IPS-NIHi11 (cell line): ENCODE data around the gene GPR137C.
A peak's percentile ranks its signal among the peaks of the same experiment; 100 is the strongest.

Experiments used
- DNase-seq: peaks from one replicate; pipeline ENCODE4 v3.0.0; 2012; ENCODE audit warnings: mixed read lengths, low spot score

Gene GPR137C, protein sequence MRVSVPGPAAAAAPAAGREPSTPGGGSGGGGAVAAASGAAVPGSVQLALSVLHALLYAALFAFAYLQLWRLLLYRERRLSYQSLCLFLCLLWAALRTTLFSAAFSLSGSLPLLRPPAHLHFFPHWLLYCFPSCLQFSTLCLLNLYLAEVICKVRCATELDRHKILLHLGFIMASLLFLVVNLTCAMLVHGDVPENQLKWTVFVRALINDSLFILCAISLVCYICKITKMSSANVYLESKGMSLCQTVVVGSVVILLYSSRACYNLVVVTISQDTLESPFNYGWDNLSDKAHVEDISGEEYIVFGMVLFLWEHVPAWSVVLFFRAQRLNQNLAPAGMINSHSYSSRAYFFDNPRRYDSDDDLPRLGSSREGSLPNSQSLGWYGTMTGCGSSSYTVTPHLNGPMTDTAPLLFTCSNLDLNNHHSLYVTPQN

DNA sequence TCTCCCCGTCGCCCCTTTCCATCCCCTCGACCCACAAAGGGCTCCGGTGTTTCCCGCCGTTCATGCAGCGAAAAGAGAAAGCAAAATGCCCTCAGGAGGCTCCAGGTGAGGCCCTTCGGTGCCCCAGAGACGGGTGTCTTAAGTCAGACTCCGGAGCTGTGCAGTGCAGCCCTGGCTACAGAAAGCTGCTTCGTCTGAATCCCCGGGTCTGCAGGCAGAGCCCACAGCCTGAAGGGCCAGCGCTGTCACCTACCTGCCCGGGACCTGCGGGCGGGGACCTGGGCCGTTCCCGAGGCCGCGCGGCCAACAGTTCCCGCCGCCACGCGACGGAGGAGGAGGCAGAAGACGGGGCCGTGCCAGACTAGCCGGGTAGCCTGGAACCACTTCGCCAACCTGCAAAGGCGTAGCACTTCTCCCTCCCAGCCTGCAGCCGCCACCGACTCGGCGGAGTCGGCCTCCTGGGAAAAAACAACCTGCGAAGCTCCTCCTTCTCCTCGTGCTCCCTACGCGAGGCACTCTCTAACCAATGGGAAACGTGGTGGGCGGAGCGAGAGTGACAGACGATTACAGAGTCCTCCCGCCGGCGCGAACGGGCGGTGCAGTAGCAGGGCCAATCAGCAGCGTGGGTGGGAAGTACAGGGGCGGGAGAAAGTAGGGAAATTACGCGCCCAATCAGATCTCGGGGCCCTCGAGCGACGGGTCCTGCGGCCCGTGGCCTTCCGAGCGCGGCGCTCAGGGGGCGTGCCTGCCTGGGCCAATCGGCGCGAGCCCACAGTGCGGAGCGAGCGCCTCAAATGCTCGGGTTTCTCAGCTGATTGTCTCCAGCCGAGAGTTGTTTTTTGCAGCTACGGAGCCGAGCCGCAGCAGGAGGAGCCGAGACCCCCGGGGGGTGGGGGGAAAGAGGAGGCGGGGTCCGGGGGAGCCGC is at the start of gene GPR137C, which contains the start of gene TXNDC16:
GPR137C (plus strand) TSS at position 774 of the 926 bp plus-strand sequence. CDS start 312 bp downstream, outside the sequence.
TXNDC16 (minus strand) TSS at position 443 of the 926 bp plus-strand sequence. CDS start 8,948 bp downstream, outside the sequence.
- peak; percentile 97 for DNase-seq

DNA sequence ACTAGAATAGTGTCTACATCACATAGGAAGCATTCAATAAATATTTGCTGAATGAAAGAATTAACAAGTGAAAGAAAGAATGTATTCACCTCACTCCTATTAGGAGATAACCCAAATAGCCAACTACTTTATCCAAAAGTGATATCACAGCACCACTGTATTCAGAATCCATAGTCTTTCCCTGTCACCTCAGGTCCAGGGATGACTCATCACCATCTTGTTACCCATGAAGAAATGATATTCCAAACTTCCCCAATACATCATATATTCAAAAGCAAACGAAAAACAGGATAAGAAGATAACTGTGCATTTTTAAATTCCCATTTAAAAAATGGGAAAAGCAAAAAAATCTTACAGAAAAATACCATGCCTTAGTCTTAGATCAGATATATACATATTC is 39.4 kb upstream of the GPR137C start:
- no peak for DNase-seq

DNA sequence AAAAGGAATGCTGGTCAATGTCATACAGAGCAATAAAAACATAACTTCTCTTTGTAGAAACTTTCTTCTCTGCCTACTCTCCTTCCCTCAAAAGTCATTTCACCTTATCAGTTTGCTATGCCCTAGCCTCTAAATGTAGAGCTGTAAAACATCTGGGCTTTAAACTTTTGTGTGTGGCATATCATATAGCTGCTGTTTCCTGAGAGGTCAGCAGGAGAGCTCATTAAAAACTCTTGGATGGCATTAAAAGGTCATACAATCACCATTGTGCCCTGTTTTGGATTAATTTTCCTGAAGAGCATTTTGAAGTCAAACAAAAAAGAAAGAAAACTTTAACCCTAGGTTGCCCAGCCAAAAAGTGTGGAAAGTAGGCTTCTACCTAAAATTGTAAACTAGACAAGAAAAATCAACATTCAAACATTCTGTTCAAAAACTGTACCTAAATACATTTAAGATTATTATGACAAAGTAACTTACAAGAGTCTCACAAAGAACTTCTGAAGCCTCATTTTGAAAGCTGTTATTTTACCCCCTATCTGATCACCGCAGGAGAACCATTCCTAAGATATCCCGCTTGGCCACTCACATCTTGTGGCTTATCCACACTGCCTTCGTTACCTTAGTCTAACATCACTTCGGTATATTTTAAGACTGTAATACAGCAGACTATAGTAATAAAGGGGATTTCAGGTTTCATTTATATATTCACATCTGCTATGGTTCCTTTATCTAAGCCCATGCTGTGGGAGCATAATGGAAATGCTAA is 38.4 kb upstream of the GPR137C start:
- no peak for DNase-seq

DNA sequence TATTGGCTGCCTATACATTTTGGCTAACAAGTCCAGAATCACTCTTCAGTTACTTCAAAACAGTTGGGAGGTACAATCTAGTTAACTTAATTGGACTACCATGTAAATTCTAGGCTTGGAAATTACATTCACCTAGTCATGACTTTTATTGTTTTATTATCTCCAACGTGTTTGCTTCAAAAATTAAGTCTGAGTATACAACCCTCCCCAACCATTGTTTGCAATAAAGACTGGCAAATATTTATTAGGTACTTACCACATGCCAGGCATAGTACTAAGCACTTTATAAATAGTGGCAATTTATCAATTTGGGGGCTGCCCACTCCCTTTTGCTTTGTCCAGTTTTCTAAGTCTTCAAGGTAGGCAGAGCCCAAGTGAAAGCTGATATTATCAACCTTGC is 30.6 kb upstream of the GPR137C start:
- no peak for DNase-seq

DNA sequence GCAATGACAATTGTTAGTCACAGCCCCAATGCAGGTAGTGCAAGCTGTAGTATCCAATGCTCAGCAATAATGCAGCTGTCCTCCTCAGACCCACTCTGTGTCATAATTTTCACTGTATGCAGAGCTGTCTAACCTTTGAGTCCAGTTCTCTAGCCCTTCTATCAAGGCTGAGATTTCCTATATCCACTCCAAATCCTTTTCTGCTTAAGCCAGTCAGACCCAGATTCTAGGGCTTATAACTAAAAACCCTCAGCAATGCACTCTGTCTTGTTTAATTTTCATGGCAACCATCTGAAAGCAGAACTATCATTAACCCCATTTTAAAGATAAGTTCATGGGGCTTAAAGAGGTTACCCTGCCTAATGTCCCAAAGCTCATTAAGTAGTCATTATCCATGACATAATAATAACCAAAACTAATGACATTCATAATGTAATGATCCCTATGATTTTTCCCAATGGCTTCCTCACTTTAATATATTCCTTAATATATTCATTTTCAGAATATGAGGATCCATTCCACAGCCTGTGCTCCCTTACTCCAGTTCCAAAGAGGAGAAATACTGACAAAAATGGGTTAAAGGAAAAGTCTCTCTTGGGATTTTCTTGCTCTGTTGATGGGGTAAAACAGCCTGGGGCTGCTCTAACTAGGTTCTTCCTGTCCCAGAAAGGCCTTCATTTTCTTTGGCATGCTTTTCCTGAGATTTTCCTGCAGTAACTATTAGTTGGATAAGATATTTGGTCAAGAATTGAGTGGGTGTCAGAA is 29.9 kb upstream of the GPR137C start:
- no peak for DNase-seq

DNA sequence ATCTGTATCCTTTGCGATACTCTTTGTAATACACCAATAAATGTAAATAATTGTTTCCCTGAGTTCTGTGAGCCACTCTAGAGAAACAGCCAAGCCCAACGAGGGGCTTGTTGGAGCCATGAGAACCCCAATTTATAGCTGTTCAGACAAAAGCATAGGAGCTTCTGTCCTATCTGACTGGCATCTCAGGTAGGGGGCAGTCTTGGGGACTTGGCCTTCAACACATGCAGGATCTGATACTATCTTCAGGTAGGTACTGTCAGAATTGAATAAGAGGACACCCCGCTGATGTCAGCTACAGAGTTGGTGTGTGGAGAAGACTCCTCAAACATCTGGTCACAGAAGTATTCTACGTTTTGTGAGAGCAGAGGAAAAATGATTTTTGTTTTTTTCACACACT is 25.6 kb upstream of the GPR137C start:
- DNase-seq = no peak

DNA sequence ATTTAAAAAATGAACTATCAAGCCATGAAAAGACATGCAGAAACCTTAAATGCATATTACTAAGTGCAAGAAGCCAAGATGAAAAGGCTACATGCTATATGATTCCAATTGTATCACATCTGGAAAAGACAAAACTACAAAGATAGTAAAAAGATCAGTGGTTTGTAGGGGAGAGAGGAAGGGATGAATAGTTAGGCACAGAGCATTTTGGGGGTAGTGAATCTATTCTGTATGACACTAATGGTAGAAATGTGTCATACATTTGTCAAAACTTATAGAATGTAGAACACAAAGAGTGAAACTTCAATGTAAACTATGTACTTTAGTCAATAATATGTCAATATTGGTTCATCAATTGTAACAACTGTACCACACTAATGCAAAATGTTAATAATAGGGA is 21.2 kb upstream of the GPR137C start:
- no peak for DNase-seq

DNA sequence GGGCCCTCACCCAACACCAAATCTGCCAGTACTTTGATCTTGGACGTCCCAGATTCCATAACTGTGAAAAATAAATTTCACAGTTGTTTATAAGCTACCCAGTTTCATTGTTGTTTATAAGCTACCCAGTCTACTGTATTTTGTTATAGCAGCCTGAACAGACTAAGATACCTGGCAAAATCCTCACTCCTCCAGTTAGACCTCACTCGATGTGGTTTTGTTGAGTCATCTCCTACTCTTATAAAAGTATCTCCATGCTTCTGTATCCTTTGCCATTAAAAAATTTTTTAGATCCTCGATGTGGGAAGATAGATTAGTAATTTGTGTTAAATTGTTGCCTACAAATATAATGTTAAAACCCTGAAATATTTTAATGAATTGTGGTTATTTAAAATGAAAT is 16.4 kb upstream of the GPR137C start:
- no peak for DNase-seq

DNA sequence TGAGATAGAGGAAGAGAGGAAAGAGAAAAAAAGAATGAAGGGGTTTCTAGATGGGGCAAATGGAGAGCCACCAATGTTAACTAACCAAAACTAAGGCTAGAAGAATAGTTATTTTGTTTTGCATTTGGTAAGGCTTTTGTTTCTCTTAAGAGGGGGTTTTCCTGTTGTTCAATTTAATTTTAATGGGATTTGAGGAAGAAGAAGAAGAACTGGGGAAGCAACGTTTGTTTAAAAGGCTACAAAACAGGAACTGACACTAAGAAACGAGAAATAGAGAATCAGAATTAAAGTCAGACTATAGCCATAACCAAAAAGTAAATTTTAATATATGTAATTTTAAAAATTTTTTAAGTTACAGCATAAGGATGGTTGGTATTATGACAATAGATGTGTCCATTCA is 14.0 kb upstream of the GPR137C start:
- DNase-seq = no peak

DNA sequence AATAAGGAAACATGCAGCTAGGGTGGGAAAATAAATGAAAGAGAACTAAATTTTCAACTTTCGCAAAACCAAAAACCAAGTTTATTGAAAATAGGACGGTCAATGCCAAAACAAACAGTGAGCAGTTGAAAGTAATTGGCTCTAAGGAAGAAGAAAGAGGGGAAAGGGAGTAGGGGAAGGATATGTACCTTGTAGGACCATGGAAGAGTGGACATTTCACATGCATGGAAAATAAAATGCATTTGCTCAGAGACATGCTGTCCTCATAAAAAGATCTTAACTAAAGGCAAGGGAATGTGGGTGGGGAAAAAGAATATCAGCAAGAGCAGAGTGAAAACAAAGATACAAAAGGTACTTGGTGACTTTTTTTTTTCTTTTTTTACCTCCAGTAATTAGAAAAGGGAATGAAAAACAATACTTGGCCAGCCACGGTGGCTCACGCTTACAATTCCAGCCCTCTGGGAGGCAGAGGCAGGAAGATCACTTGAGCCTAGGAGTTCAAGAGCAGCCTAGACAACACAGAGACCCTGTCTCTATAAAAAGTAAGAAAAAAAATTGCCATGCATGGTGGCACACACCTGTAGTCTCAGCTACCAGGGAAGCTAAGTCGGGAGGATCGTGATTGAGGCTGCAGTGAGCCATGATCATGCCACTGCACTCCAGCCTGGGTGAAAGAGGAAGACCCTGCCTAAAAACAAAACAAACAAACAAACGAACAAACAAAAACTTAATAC is 6.9 kb upstream of the GPR137C start:
- DNase-seq = no peak

DNA sequence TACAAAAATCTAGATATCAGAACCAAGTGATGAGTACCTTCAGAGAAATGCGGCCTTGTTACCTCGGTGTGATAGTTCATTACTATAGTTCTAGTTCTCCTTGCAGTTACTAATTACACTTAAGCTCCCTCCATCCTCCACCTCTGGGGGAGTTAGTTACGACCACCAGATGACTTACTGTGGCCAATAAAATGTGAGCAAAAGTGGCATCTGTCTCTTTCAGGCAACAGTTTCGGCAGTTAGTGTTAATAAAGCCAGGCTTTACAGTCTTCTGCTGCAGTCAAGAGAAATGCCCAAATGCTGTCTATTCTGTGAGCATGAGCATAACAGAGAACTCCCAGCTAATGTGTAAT is 6.3 kb upstream of the GPR137C start:
- no peak for DNase-seq

DNA sequence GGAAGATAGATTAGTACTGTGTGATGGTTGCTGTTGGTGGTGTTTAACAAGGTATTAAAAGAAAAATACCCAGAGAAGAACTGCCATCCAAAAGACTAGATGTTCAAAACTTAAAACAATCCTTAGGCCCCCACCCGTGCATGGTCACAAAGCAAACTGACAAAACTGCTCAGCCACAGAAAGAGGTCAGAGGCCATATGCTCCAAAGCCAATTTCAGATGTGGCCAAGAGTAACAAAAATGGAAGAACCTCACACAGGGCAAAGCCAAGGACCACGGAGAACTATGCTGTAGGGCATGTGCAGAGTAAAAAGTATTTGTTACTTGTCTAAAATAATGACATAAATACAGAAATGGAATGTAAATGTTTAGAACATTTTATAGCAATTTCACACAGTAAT is 5.6 kb upstream of the GPR137C start:
- no peak for DNase-seq

DNA sequence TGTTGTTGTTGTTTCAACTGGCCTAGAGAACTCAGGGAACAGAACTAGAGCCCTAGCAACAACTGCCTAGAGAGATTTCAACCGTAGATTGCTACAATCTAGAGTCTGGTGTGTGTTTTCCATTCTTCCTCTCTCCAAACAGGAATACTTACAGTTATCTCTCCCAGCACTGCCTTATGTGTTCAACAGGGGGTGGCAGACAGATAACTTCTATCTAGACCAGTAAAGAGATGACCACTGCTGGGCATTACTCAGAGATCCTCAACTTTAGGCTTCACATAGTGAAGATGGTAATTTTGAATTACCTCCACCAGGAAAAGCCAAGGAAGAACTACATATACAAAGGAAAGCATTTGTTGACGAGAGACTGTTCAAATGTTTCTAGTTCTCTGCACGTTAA is 5.1 kb upstream of the GPR137C start:
- no peak for DNase-seq

DNA sequence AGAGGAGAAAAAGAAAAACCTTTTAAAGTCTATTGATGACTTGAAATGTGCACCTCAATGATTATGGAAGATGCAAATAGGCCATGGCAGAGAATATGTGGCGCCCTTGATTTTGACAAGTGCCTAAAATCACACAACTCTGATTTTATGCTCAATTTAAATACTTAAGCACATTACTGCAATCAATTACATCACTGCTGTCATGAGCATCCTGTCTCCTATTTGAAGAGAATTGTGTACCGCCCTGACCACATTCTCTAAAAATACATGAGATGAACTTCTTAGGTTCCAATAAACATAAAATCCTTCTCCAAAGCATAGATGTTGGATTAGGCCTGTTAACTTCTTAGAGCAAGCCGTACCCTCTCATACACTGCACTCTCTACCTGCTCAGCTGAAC is 2.0 kb upstream of the GPR137C start:
- DNase-seq = no peak

DNA sequence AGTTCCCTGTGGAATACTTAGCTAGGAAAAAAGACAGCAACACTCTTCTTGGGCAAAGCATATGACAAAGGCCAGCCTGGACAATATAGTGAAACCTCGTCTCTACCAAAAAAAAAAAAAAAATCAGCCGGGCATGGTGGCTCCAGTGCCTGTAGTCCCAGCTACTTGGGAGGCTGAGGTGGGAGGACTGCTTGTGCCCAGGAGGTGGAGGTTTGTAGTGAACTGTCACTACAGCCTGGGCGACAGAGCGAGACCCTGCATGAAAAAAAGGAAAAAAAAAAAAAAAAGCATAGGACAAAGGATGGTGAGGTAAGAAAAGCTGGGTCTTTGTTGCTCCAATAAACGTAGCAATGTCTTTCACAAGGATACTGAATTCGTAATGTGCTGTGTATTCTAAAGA is 1.4 kb upstream of the GPR137C start:
- DNase-seq = no peak

DNA sequence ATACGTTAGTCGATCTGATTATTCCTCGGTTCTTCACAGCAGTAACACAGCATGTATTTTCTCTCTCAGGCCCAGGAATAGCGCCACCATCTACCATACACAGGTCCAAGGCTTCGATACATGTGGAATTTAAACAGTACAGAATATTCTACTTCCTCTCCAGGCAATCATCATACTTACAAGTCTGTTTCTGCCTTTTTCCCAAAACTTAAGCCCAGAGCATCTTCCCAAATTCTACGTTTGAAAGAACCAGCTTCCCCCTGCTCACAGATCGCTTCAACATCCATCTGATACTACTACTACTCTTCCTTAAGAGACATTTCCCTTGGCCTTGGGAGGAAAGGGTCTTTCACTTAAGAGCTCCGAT is 957 bp upstream of the GPR137C start:
- no peak for DNase-seq

DNA sequence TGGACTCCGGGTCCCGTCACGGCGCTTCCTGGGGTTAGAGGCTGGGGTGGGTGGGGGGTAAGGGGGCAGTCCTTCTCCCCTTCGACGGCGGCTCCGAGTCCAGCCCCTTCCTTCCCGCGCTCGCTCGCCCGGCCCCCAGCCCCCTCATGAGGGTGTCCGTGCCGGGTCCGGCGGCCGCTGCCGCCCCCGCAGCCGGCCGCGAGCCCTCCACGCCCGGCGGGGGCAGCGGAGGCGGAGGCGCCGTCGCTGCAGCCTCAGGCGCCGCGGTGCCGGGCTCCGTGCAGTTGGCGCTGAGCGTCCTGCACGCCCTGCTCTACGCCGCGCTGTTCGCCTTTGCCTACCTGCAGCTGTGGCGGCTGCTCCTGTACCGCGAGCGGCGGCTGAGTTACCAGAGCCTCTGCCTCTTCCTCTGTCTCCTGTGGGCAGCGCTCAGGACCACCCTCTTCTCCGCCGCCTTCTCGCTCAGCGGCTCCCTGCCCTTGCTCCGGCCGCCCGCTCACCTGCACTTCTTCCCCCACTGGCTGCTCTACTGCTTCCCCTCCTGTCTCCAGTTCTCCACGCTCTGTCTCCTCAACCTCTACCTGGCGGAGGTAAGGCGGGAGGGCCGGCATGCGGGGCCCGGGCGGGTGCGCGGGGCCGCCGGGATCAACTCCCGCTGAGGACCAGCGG is 500 bp downstream of the GPR137C start:
- peak; percentile 70 for DNase-seq

DNA sequence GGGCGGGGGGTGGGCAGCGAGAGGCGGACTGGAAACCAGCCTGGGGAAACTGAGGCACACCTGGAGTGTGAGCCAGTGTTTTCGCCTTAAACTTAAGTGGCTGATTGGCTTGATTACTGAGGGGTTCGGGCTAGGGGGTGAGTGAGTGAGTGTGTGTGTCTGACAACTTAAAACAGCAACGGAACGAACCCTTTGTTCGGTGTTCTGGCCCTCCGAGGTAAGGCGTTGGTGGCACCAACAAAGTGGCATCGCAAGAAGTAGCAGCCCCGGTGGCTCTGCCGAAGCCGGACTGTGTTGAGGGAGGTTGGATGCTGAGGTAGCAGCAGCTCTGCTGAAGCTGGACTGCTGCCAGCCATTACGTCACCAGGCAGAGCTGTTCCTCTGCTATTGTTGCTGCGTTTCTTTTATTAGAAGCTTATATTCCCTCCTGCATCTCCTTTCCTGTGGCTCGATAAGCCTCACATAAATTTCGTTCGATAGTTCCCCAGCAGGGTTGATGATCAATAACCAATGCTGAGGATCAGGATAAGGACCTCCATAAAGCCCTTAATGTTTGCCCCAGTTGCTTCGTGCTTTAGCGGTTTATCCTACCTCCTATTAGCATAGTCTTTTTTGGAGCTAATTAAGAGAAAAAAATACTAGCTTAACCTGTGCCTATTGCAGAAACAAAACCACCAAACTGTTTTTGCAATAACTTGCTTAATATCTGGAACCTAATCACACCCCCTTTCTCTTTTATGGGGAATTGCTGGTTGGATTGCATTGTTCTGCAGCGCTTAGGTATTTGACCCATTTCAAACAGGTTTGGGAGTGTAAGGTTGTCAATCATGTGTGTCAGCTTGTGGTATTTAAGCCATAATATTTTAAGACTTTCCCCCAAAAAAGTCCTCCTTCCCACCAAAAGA is 1.3 kb downstream of the GPR137C start:
- peak; percentile 65 for DNase-seq

DNA sequence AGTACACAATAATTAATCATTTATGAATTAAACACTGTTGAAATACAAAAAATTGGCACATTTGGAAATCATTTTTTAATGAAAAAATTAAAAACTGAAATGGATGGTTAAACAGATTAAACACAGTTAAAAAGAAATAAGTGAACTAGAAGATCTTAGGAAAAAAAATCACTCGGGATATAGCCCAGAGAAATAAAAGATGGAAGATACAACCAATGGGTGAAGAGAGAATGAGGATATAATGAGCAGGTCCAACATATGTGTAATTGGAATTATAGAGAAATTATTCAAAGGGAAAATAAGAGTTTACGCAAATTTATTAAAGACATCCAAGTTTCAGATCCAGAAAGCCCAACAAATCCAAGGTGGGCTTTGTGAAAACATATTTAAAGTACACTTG is 6.1 kb downstream of the GPR137C start:
- no peak for DNase-seq
